Body of pancreas (tissue), 4 donors: ENCODE data around the gene PLA2G4D. TPM values are rescaled to one million over a fixed set of nuclear protein-coding genes. Genes with fewer than 3 reads are reported as not detected.
A peak's percentile ranks its signal among the peaks of the same experiment; 100 is the strongest.

Source experiments
- ATAC-seq: fragments of 150-250 bp; one replicate; pipeline ENCODE4 v1.9.1; 2016
- DNase-seq, 4 donors: peaks; one replicate each; pipeline ENCODE4 v3.0.0-alpha.2; 2019
- H3K27ac ChIP-seq, 4 donors: fragments of 200-600 bp; sonication (generic); 1 replicate in 3 of 4; 2 replicates in 1 of 4; pipeline versions ENCODE4 v1.5.1 to v1.6.1; 2016 to 2019; ENCODE audit warnings: mild to moderate bottlenecking in 1 of 4, mixed read lengths in 1 of 4, moderate library complexity in 1 of 4
- H3K27me3 ChIP-seq, 2 donors: fragments of 200-600 bp; sonication (generic); one replicate each; pipeline ENCODE4 v1.6.0; 2016; ENCODE audit warnings: mild to moderate bottlenecking in 1 of 2
- H3K36me3 ChIP-seq, 2 donors: fragments of 200-600 bp; sonication (generic); replicated peaks in 1 of 2; 2 replicates each; pipeline ENCODE4 v1.5.1; 2016; ENCODE audit warnings: low read depth in 2 of 2; ENCODE audit not compliant: insufficient read depth in 1 of 2
- H3K4me1 ChIP-seq: fragments of 200-600 bp; sonication (generic); one replicate; pipeline ENCODE4 v1.6.0; 2016
- H3K4me3 ChIP-seq, 2 donors: fragments of 200-600 bp; sonication (generic); 1 replicate in 1 of 2; 2 replicates in 1 of 2; pipeline ENCODE4 v1.5.1; 2016 to 2019
- H3K9me3 ChIP-seq, 3 donors: fragments of 200-600 bp; sonication (generic); 1 replicate in 2 of 3; 2 replicates in 1 of 3; pipeline ENCODE4 v1.5.1; 2016
- CTCF ChIP-seq, 7 experiments: fragments of 450-650 bp in 4 of 7; fragments of 200-600 bp in 3 of 7; sonication (generic) in 3 of 7; IDR thresholded peaks; one replicate each; pipeline ENCODE4 v1.5.1; 2016 to 2019; ENCODE audit warnings: antibody characterized with exemption in 7 of 7
- POLR2A ChIP-seq, 3 donors: fragments of 450-650 bp; IDR thresholded peaks; one replicate each; pipeline ENCODE4 v1.6.1; 2016; ENCODE audit warnings: antibody characterized with exemption in 3 of 3, mild to moderate bottlenecking in 2 of 3
- WGBS, 2 donors: methylation state at CpG; one replicate each; pipeline ENCODE4 v1.1.5; 2017; 5-methylcytosine and 5-hydroxymethylcytosine counted together
- intact Hi-C: fragments of 100-400 bp; cut with DNase I; formaldehyde crosslinking; loops from one replicate; pipeline ENCODE4 v1.15.1; 2023
- total RNA-seq, 2 donors: library from RNA; depleted of rRNA; stranded (reverse); fragments of >200 nt; gene quantifications; one replicate each; pipeline ENCODE4 v1.1.0, GENCODE V29; 2016

PLA2G4D gene
- not detected for total RNA-seq

GRCh38 chr15:42094512-42094963, at the start of gene PLA2G4D:
TSS of gene PLA2G4D (minus strand) at chr15:42094562. CDS start at chr15:42094459, 103 bp downstream.
- no peaks in the 10 kb centered on the region for H3K9me3 ChIP-seq
- WGBS, 2 donors: 77 to 81% methylated on average over 3 to 6 of the region's 6 CpGs
- peaks cover 4% of the 10 kb centered on the region for H3K4me1 ChIP-seq
- no peak for TF ChIP-seq CTCF (IDR thresholded peaks at IDR 0.05)
- no peak for TF ChIP-seq POLR2A (IDR thresholded peaks at IDR 0.05)
- ATAC-seq (no peak), DNase-seq (peak in 1 of 4 donors; percentile 13)
- no peak within 1 kb of the TSS for H3K27ac ChIP-seq
- no peak within 1 kb of the TSS for H3K4me3 ChIP-seq
- intact Hi-C loops: no loop called here
- H3K27me3 ChIP-seq: no peaks in the 10 kb centered on the region
- H3K36me3 ChIP-seq: no peaks in the 10 kb centered on the region

- Histone ChIP-seq H3K27ac (no peak overlapping the region), H3K9me3 (no peaks in the 10 kb centered on the region), H3K4me3 (no peak overlapping the region), H3K36me3 (no peaks in the 10 kb centered on the region), H3K4me1 (no peaks in the 10 kb centered on the region), H3K27me3 (no peaks in the 10 kb centered on the region)
- no peak for DNase-seq
- ATAC-seq: no peak
- intact Hi-C loops: loop anchor here (10.0 kb wide), 1 partner anchor 149 kb away; no protein-coding TSS in a partner anchor
- TF ChIP-seq CTCF (IDR thresholded peaks at IDR 0.05) (no peak), POLR2A (IDR thresholded peaks at IDR 0.05) (no peak)
- 74 to 81% methylated on average over 3 to 4 of the region's 4 CpGs for WGBS, 2 donors
Measured at GRCh38 chr15:42143356-42143755, 49.0 kb upstream of the PLA2G4D start.

GRCh38 chr15:42141795-42142667, 47.7 kb upstream of the PLA2G4D start:
- intact Hi-C loops: loop anchor here (10.0 kb wide), 1 partner anchor 147 kb away; no protein-coding TSS in a partner anchor
- TF ChIP-seq POLR2A (IDR thresholded peaks at IDR 0.05) (no peak), CTCF (IDR thresholded peaks at IDR 0.05) (no peak)
- WGBS, 2 donors: 72 to 73% methylated on average over 10 to 20 of the region's 21 CpGs
- no peak for ATAC-seq
- H3K4me1 ChIP-seq: no peaks in the 10 kb centered on the region
- no peak overlapping the region for H3K27ac ChIP-seq
- H3K4me3 ChIP-seq: no peak overlapping the region
- no peak for DNase-seq
- no peaks in the 10 kb centered on the region for H3K36me3 ChIP-seq
- H3K27me3 ChIP-seq: no peaks in the 10 kb centered on the region
- H3K9me3 ChIP-seq: no peaks in the 10 kb centered on the region

GRCh38 chr15:42141246-42141645, 46.9 kb upstream of the PLA2G4D start:
- no peak overlapping the region for H3K4me3 ChIP-seq
- WGBS, 2 donors: 78 to 83% methylated on average over 7 of the region's 7 CpGs
- H3K27me3 ChIP-seq: no peaks in the 10 kb centered on the region
- DNase-seq (no peak), ATAC-seq (no peak)
- no peaks in the 10 kb centered on the region for H3K4me1 ChIP-seq
- no peaks in the 10 kb centered on the region for H3K36me3 ChIP-seq
- no peaks in the 10 kb centered on the region for H3K9me3 ChIP-seq
- no peak overlapping the region for H3K27ac ChIP-seq
- intact Hi-C loops: loop anchor here (10.0 kb wide), 1 partner anchor 146 kb away; no protein-coding TSS in a partner anchor
- no peak for TF ChIP-seq CTCF (IDR thresholded peaks at IDR 0.05)
